Prostate gland (tissue), 2 donors: ENCODE data around the gene HKDC1. TPM values are rescaled to one million over a fixed set of nuclear protein-coding genes. Genes with fewer than 3 reads are reported as not detected.

Experiments used
- DNase-seq: peaks from one replicate; pipeline ENCODE4 v3.0.0-alpha.2; 2019; ENCODE audit warnings: low spot score
- H3K27ac ChIP-seq, 2 donors: fragments of 200-600 bp; sonication (generic); 2 replicates each; pipeline ENCODE4 v1.5.1; 2017 to 2019
- H3K27me3 ChIP-seq: fragments of 200-600 bp; sonication (generic); replicated peaks from 2 replicates; pipeline ENCODE4 v1.5.1; 2019; ENCODE audit not compliant: insufficient read depth
- H3K36me3 ChIP-seq, 2 donors: fragments of 200-600 bp; sonication (generic); 1 replicate in 1 of 2; 2 replicates in 1 of 2; pipeline versions ENCODE4 v1.5.1 to v1.8.1; 2017 to 2019
- H3K4me1 ChIP-seq: fragments of 200-600 bp; sonication (generic); replicated peaks from 2 replicates; pipeline ENCODE4 v1.5.1; 2019
- H3K4me3 ChIP-seq, 2 donors: fragments of 200-600 bp; sonication (generic); 2 replicates each; pipeline ENCODE4 v1.5.1; 2017 to 2019
- H3K9me3 ChIP-seq: fragments of 200-600 bp; sonication (generic); 2 replicates; pipeline ENCODE4 v1.5.1; 2017
- CTCF ChIP-seq, 4 experiments: fragments of 200-600 bp in 2 of 4; fragments of 450-650 bp in 2 of 4; sonication (generic) in 2 of 4; IDR thresholded peaks; 1 replicate in 3 of 4; 2 replicates in 1 of 4; pipeline ENCODE4 v1.5.1; 2016 to 2019; ENCODE audit warnings: antibody characterized with exemption in 4 of 4, mild to moderate bottlenecking in 2 of 4, moderate library complexity in 2 of 4
- POLR2A ChIP-seq: fragments of 450-650 bp; IDR thresholded peaks from one replicate; pipeline ENCODE4 v1.6.1; 2016; ENCODE audit warnings: antibody characterized with exemption, mild to moderate bottlenecking
- POLR2AphosphoS5 ChIP-seq: sonication (generic); formaldehyde crosslinking; IDR thresholded peaks from one replicate; pipeline ENCODE4 v1.6.1; 2017; ENCODE audit warnings: antibody characterized with exemption
- WGBS: methylation state at CpG from one replicate; pipeline ENCODE4 v1.1.5; 2018; 5-methylcytosine and 5-hydroxymethylcytosine counted together
- intact Hi-C: fragments of 100-400 bp; cut with DNase I; formaldehyde crosslinking; loops from one replicate; pipeline ENCODE4 v1.14.2; 2022
- total RNA-seq, 2 donors: library from RNA; depleted of rRNA; stranded (reverse); fragments of >200 nt; gene quantifications; one replicate each; pipeline ENCODE4 v1.1.0, GENCODE V29; 2016

Gene HKDC1
- total RNA-seq, 2 donors from 2014 or later: 0.23 to 1.6 TPM

- DNase-seq: no peak
- TF ChIP-seq CTCF (IDR thresholded peaks at IDR 0.05) (no peak), POLR2A (no peak), POLR2AphosphoS5 (no peak)
- no peaks in the 10 kb centered on the region for H3K9me3 ChIP-seq
- H3K36me3 ChIP-seq: no peaks in the 10 kb centered on the region
- 92% methylated on average over 6 of the region's 6 CpGs for WGBS
- intact Hi-C loops: no loop called here
- H3K27ac ChIP-seq: no peak overlapping the region
- H3K4me1 ChIP-seq: no peaks in the 10 kb centered on the region
- no peaks in the 10 kb centered on the region for H3K27me3 ChIP-seq
- H3K4me3 ChIP-seq: no peak overlapping the region
Observed at GRCh38 chr10:69214666-69215131, 5.4 kb upstream of the HKDC1 start.

GRCh38 chr10:69215405-69216171, 4.5 kb upstream of the HKDC1 start:
- no peak for TF ChIP-seq CTCF (IDR thresholded peaks at IDR 0.05)
- no peak for TF ChIP-seq POLR2AphosphoS5
- TF ChIP-seq POLR2A: no peak
- WGBS: 13% methylated on average over 10 of the region's 10 CpGs
- Histone ChIP-seq H3K9me3 (no peaks in the 10 kb centered on the region), H3K27ac (no peak overlapping the region), H3K4me1 (no peaks in the 10 kb centered on the region), H3K36me3 (no peaks in the 10 kb centered on the region), H3K4me3 (no peak overlapping the region), H3K27me3 (no peaks in the 10 kb centered on the region)
- no peak for DNase-seq
- intact Hi-C loops: no loop called here

GRCh38 chr10:69216577-69217118, 3.5 kb upstream of the HKDC1 start:
- Histone ChIP-seq H3K4me3 (no peak overlapping the region), H3K27ac (no peak overlapping the region), H3K9me3 (no peaks in the 10 kb centered on the region), H3K27me3 (no peaks in the 10 kb centered on the region), H3K4me1 (no peaks in the 10 kb centered on the region), H3K36me3 (no peaks in the 10 kb centered on the region)
- intact Hi-C loops: no loop called here
- TF ChIP-seq POLR2A (no peak), CTCF (IDR thresholded peaks at IDR 0.05) (no peak), POLR2AphosphoS5 (no peak)
- DNase-seq: no peak
- 91% methylated on average over 11 of the region's 11 CpGs for WGBS

- no peak overlapping the region for H3K4me3 ChIP-seq
- no peak for TF ChIP-seq CTCF (IDR thresholded peaks at IDR 0.05)
- TF ChIP-seq POLR2AphosphoS5: no peak
- no peak for TF ChIP-seq POLR2A
- no peak for DNase-seq
- H3K9me3 ChIP-seq: no peaks in the 10 kb centered on the region
- H3K36me3 ChIP-seq: no peaks in the 10 kb centered on the region
- H3K27ac ChIP-seq: no peak overlapping the region
- H3K4me1 ChIP-seq: no peaks in the 10 kb centered on the region
- H3K27me3 ChIP-seq: no peaks in the 10 kb centered on the region
- intact Hi-C loops: no loop called here
- WGBS: 88% methylated on average over 4 of the region's 4 CpGs
Observed at GRCh38 chr10:69217119-69217754, 2.9 kb upstream of the HKDC1 start.
